ENCODE data around the gene CACNG3. TPM values are rescaled to one million over a fixed set of nuclear protein-coding genes. Genes with fewer than 3 reads are reported as not detected.

The CACNG3 gene
- total and polyA plus RNA-seq, 2 donors (not counting 1 experiment from before 2014, with no cell fraction given) = not detected

DNA sequence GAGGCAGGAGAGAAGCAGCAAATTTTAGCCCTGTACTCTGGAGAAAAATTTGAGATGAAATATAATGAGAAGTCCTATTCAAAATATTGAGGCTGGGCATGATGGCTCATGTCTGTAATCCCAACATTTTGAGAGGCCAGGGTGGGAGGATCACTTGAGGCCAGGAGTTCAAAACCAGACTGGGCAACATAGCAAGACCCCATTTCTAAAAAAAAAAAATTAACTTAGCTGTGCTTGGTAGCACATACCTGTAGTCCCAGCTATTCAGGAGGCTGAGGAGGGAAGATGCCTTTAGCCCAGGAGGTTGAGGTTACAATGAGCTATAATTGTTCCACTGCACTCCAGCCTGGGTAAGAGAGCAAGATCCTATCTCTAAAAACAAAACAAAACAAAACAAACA lies 103.4 kb downstream of the CACNG3 start:
- Histone ChIP-seq H3K4me3 (ENCODE audit: control extremely low read depth in 1 of 5, extremely low read depth in 1 of 5, insufficient read depth in 1 of 5, low read depth in 2 of 5, low read length in 4 of 5) (no peak overlapping the region), H4K20me1 (ENCODE audit: control insufficient read depth, insufficient read depth, low read length, poor library complexity, severe bottlenecking) (no peaks in the 10 kb centered on the region), H3K9me3 (ENCODE audit: control extremely low read depth in 1 of 3, control insufficient read depth in 2 of 3, insufficient read depth in 1 of 3, low read length in 2 of 3) (no peaks in the 10 kb centered on the region), H3K27me3 (replicated peaks in 1 of 4; ENCODE audit: control extremely low read depth in 1 of 4, control insufficient read depth in 3 of 4, insufficient read depth in 4 of 4, low read length in 3 of 4) (no peaks in the 10 kb centered on the region), H3K79me2 (ENCODE audit: control insufficient read depth, insufficient read depth, low read length) (no peaks in the 10 kb centered on the region), H3K36me3 (replicated peaks in 1 of 2; ENCODE audit: control extremely low read depth in 1 of 2, control insufficient read depth in 1 of 2, extremely low read depth in 1 of 2, insufficient read depth in 2 of 2, low read length in 1 of 2) (no peaks in the 10 kb centered on the region), H2AFZ (ENCODE audit: insufficient read depth, low read depth, low read length, poor library complexity, severe bottlenecking) (no peak overlapping the region), H3K4me1 (ENCODE audit: control insufficient read depth in 2 of 2, insufficient read depth in 2 of 2, low read length in 2 of 2) (no peaks in the 10 kb centered on the region), H3K4me2 (replicated peaks; ENCODE audit: low read depth, low read length, poor library complexity, severe bottlenecking) (no peak overlapping the region), H3K27ac (ENCODE audit: low read length in 2 of 2) (no peak overlapping the region), H3K9ac (ENCODE audit: low read length) (no peak overlapping the region)
- intact Hi-C loops (cut with micrococcal nuclease) = no loop called here
- Mint-ChIP-seq H3K27ac (no peak overlapping the region), H3K4me1 (no peaks in the 10 kb centered on the region), H3K4me3 (no peak overlapping the region), H3K27me3 (peaks cover 51% of the 10 kb centered on the region), H3K9me3 (ENCODE audit: insufficient read depth) (no peaks in the 10 kb centered on the region)
- no peak for ATAC-seq (ENCODE audit: low read depth)
- ChIA-PET CTCF (no interaction called here), POLR2A (no interaction called here)
- no peak for DNase-seq
- TF ChIP-seq, protein P1, sequence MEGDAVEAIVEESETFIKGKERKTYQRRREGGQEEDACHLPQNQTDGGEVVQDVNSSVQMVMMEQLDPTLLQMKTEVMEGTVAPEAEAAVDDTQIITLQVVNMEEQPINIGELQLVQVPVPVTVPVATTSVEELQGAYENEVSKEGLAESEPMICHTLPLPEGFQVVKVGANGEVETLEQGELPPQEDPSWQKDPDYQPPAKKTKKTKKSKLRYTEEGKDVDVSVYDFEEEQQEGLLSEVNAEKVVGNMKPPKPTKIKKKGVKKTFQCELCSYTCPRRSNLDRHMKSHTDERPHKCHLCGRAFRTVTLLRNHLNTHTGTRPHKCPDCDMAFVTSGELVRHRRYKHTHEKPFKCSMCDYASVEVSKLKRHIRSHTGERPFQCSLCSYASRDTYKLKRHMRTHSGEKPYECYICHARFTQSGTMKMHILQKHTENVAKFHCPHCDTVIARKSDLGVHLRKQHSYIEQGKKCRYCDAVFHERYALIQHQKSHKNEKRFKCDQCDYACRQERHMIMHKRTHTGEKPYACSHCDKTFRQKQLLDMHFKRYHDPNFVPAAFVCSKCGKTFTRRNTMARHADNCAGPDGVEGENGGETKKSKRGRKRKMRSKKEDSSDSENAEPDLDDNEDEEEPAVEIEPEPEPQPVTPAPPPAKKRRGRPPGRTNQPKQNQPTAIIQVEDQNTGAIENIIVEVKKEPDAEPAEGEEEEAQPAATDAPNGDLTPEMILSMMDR (IDR thresholded peaks at IDR 0.05) = no peak
- TF ChIP-seq EZH2 (IDR thresholded peaks at IDR 0.05; ENCODE audit: borderline replicate concordance, insufficient read depth, low read depth, low read length, poor library complexity, severe bottlenecking) = no peak

DNA sequence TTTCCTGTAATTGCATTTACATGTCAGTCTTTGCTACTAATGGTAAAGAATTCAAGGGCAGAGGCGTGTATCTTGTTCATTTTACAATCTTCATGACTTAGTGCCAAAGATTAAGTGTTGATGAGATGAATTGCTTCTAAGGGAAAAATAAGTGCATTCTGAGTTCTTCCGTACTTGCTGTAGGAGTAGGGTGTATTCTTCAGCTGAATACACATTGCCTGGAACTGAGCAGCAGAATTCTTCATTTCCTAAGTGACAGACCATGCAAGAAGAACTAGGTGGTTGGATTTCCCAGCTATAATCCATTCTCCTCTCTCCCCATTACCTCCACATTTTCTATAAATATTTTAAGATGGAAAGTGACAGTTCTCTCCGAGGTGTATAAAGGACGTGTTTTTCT lies 104.8 kb downstream of the CACNG3 start:
- peaks cover 0 to 4% (median 0%) of the 10 kb centered on the region in 4 experiments for H3K27me3 ChIP-seq (replicated peaks in 1 of 4; ENCODE audit: control extremely low read depth in 1 of 4, control insufficient read depth in 3 of 4, insufficient read depth in 4 of 4, low read length in 3 of 4)
- H3K79me2 ChIP-seq (ENCODE audit: control insufficient read depth, insufficient read depth, low read length) = no peaks in the 10 kb centered on the region
- no peak overlapping the region for H3K4me2 ChIP-seq (replicated peaks; ENCODE audit: low read depth, low read length, poor library complexity, severe bottlenecking)
- no peaks in the 10 kb centered on the region for H4K20me1 ChIP-seq (ENCODE audit: control insufficient read depth, insufficient read depth, low read length, poor library complexity, severe bottlenecking)
- TF ChIP-seq EZH2 (IDR thresholded peaks at IDR 0.05; ENCODE audit: borderline replicate concordance, insufficient read depth, low read depth, low read length, poor library complexity, severe bottlenecking) = no peak
- TF ChIP-seq, protein P1 (IDR thresholded peaks at IDR 0.05) = no peak
- no peak overlapping the region for H3K9ac ChIP-seq (ENCODE audit: low read length)
- H3K9me3 Mint-ChIP-seq (ENCODE audit: insufficient read depth) = no peaks in the 10 kb centered on the region
- no peaks in the 10 kb centered on the region for H3K4me1 ChIP-seq (ENCODE audit: control insufficient read depth in 2 of 2, insufficient read depth in 2 of 2, low read length in 2 of 2)
- no peak overlapping the region for H2AFZ ChIP-seq (ENCODE audit: insufficient read depth, low read depth, low read length, poor library complexity, severe bottlenecking)
- no peaks in the 10 kb centered on the region for H3K4me1 Mint-ChIP-seq
- H3K9me3 ChIP-seq (ENCODE audit: control extremely low read depth in 1 of 3, control insufficient read depth in 2 of 3, insufficient read depth in 1 of 3, low read length in 2 of 3) = peaks cover 0 to 2% (median 0%) of the 10 kb centered on the region in 3 donors
- H3K27ac Mint-ChIP-seq = no peak overlapping the region
- CTCF ChIA-PET = no interaction called here
- H3K27ac ChIP-seq (ENCODE audit: low read length in 2 of 2) = no peak overlapping the region
- no peak overlapping the region for H3K4me3 ChIP-seq (ENCODE audit: control extremely low read depth in 1 of 5, extremely low read depth in 1 of 5, insufficient read depth in 1 of 5, low read depth in 2 of 5, low read length in 4 of 5)
- intact Hi-C loops (cut with micrococcal nuclease) = no loop called here
- POLR2A ChIA-PET = no interaction called here
- no peaks in the 10 kb centered on the region for H3K36me3 ChIP-seq (replicated peaks in 1 of 2; ENCODE audit: control extremely low read depth in 1 of 2, control insufficient read depth in 1 of 2, extremely low read depth in 1 of 2, insufficient read depth in 2 of 2, low read length in 1 of 2)
- no CpG with 5 or more reads among the region's 4 CpGs for WGBS (ENCODE audit: insufficient coverage)
- ATAC-seq (ENCODE audit: low read depth) = no peak
- H3K27me3 Mint-ChIP-seq = peaks cover 46% of the 10 kb centered on the region
- DNase-seq = no peak
- H3K4me3 Mint-ChIP-seq = no peak overlapping the region
